ENCODE results near the gene EBF3.

EBF3 gene

DNA sequence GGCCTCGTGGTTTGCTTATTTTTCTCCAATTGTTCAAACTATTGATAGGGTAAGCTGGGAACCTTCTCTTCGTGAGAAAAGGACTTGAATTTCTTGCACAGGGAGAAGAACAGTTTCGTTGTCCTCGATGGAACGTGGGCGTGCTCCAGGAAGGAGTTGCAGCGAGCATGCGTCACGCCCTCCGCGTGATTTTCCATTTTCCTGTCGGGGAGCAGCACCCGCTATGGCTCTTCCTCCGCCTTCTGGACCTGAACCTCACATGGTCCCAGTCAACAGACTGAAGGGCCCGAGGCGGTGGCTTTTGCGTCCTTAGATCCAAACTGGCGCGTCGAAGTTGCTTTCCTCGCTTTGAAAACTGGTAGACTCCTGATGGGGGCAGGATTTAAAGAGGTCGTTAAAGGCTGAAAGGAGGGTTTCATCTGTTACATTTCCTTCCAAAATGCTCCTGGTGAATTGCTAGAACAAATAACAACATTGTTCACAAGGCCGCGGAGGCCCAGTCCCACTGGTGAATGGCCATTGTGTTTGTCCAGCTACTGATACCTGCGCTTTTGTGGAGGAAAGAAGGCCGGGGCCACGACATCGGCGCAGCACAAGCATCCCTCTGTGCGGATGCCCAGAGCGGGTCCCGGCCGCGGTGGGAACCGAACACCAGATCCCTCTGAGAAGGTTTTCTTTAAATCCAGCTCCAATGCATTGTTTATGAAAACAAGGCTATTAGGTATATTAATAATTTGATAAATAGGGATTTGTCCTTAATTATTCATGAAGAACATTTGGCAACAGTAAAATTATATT lies 75.9 kb downstream of the EBF3 start:
- no peak for DNase-seq

- DNase-seq: no peak
These were observed 76.6 kb downstream of the EBF3 start for GRCh38 chr10:129887381-129887905.

DNA sequence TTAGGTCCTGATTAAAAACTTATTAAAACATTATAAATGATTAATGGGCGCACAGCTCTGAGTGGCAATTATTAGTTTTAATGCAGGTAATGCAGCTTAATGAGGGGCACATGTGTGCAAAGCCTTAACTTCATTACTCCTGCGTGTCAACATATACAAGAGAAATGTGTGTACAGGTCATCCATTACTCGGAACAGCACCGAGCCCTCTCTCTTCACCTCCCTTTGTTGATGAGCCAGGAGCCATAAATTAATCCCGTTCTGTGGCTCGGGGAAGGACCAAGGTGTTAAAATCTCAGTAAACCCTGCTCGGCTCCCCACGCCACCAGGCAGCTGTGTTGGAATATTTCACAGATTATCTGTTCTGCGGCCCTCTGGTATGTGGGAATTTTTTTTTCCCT lies 77.8 kb downstream of the EBF3 start:
- no peak for DNase-seq

DNA sequence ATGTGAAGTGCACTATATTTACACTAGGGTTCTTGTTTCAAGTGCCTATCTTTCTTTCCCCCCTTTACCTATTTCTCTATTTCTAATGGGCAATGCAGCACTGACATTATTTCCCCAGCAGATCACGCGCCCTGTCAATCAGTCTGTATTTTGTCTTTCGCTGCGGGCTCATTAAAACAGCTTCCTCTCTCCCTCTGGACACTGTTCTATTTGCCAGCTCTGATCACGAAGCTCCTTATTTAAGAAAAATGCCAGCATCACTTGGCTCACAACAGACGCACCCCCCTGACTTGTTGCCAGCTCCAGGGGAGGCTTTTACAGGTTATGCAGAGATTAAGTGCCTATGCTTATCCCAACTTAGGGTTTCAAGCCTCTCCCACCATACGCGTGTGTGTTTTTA lies 78.5 kb downstream of the EBF3 start:
- DNase-seq: no peak

GRCh38 chr10:129884398-129885078 lies 79.5 kb downstream of the EBF3 start:
- DNase-seq: no peak

DNA sequence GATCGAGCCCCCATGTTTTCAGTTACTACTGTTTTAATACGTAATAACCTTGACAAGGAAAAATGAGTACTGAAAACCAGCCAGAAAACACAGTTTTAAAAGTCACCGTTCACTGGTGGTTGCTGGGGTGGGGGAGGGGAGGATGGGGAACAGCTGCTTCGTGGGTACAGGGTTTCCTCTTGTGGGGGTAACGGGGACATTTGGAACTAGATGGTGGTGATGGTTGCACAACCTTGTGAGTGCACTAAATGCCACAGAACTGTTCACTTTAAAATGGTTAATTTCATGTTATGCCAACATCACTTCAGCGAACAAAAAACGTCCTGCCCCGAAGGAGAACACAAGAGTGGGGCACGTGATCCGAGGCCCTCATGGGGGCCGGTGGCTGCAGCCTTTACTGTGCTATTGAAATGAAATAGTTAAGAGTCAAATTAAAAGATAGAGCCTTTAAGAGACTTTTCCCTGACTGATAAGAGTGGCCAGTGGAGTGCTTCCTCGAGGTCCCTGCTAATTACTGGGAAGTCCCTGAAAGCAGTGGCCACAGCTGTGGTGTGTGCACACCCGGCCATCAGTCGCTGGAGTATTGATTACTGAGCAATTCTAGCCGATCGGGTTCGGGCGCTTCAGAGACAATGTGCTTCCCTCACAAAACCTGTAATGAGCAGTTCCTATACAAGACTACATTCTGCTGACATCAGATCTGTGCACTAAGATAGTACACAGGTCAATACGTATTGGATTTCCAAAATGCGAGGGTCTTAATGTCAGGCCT lies 80.3 kb downstream of the EBF3 start:
- DNase-seq: no peak

DNA sequence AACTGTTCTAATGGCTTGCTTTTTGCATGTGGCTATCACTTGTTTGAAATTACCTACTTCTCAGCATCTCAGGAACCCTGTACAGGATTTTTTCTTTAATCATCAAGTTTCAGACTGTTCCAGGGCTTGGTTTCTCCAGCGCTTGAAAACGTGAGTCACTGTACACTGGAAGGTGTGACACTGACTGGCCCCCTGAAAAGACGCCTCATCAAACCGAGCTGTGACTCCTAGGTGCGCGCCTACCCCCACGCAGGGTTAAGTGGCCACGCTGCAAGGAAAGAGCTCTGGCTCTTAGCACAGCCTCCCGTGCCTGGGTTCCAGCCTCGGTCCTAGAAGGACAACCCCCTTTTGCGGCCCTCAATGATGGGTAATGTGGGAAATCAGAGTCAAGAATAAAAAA lies 81.0 kb downstream of the EBF3 start:
- DNase-seq: no peak

DNA sequence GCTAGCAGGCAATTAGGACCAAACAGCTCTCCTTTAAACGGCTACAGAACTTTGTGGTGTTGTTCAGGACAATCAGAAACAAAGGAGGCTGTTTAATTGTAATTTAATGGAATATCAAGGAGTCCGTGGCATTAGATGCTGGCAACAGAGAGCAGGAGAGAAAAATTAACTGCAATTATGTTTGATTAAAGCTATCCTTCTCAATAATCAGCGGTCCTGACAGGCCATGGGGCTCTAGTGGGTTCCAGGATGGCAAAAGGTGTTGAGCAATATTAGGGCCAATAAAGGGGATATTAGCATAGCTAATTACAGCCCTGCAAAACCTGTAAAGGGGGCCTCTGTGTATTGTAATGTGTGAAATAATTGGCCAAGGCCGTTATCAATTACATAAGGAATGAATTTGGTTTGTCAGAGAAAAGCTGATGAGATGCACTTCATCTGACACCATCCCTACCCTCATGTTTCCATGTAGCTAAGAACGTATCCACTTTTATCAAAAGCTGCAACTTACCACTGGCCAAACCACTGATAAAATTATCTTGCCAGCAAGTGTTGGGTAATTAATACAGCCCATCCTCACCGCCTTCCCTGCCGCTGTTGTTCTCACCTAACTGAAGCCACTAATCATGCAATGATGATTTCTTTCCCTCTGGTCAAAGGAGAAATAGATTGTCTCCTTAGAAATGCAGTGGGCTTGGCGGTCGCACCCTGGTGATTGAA lies 81.6 kb downstream of the EBF3 start:
- DNase-seq: no peak

- DNase-seq: no peak
These were observed 82.4 kb downstream of the EBF3 start for GRCh38 chr10:129881641-129882040.

DNA sequence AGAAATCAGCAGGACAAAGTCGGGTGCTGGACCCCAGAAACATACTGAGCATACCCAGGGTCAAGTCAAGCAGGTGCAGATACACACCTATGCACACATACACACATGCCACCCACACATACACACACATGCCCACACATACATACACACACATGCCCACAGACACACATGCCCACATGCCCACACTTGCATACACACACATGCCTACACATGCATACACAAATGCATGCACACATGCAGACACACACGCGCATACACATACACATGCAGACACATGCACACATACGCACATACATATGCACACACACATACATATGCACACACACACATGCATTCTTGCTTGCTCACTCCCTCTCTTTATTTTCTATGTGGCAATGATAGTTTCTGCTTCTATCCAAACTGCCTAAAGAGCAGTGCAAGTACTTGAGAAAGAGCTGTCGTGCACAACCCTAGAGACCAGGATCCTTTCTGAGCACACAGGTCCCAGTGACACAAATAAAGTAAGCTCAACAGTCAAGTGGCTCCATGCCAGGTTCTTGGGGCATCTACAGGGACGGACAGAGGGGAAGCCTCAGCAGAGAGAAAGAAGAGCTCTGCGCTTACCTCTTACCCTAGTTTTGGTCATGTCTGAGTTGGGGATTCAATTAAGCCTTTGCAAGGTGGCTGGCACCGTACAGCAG lies 83.7 kb downstream of the EBF3 start:
- DNase-seq: no peak

GRCh38 chr10:129879655-129880054 lies 84.4 kb downstream of the EBF3 start:
- DNase-seq: no peak

DNA sequence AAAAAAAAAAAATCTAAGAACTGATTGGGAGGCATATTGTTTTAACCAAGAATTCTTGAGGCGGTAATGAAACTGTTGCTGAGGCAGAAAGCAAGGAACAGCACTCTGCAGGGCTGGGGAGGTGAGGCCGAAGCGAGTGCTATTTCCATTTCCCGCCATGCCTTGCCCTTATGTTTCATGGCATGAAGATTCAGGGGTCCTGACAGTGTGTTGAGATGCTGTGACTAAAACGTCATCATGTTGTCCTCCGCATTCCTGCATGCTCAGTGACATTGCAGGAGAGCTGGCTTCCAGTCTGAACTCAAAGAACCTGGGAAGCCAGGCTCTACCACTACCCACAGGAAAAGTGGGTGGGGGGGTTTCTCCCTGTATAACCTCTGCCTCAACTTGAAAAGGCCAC lies 85.2 kb downstream of the EBF3 start:
- DNase-seq: no peak

- no peak for DNase-seq
These were observed 86.2 kb downstream of the EBF3 start for GRCh38 chr10:129877773-129878371.

- DNase-seq: no peak
These were observed 87.2 kb downstream of the EBF3 start for GRCh38 chr10:129876838-129877237.

DNA sequence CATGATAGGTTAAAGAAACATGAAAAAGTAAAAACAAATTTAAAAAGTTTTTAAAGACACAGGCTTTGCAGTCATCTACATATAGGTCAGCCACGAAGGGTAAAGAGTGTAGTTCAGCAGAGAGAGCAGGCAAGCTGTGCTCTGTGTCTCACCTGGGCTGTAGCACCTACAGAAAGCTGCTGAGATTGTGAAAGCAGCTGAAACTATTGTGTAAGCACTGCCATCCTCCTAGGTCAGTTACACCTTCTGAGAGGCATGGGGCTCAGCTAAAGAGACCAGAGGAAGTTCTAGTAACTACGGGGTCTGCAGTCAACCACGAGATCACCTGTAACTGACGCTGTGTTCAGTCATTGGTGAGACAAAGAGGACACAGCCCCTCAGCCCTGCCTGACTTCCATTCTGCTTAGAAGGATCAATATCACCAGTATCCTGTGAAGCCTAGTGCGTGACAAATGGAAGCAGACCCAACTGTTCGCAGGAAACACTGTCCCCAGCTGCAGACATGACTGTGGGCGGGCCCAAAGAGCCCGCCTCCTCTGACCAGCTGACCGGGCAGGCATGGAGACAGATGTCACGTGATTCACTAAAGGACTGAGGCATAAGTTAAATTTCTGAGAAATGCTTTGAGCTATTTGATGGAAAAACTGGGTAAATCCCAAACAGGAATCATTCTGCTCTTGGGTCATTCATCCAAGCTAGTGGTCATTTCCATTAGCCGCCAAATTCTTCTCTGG lies 87.9 kb downstream of the EBF3 start:
- DNase-seq: no peak

DNA sequence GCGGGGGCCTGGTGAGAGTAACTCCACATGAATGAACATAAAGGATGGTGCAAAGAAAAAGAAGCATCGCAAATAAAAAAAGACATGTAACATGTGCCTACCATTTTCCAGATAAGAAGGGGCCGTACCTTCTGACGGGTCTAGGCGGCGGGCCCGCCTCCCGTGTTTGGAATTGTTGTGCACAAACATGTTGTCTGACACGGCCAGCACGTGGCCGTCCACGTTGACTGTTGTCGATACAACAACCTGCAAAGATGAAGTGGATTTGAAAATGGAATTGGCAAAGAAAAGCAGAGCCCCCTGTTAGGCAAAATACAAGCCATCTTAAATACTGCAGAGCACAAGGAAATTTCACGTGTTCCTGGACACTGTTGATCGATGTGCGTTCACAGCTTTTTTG lies 90.7 kb downstream of the EBF3 start:
- no peak for DNase-seq

GRCh38 chr10:129871966-129872365 lies 92.1 kb downstream of the EBF3 start:
- DNase-seq: no peak

DNA sequence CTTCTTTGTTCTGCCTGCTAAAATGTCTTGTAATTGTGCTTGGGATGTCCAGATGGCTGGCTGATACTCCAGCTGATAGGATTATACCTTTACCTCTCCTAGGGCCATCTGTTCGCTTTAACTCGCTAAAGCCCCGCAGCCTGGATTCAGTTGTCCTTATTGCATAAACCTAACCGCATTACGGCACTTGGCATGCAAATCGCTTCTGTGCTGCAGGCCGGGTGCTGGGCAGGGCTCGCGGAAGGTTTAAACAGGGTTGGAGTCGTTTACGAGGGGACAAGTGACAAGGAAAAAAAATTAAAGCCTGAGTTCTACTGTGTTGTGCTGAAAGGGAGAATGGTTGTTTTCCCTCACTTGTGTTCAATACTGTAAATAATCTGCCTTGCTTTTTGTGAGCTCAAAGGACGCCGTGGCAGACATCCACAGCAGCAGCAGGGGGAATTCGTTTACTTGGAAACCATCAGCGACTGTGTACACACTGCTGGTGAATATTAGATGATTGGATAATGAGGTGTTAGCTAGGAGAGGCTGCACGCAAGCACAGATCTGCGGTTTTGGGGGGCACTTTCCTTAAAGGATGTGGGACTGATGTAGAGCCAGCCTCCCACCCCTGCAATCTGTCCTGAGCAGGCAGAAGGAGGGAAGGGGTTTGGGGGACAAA lies 93.0 kb downstream of the EBF3 start:
- peak; percentile 83 for DNase-seq

- DNase-seq: no peak
These were observed 93.7 kb downstream of the EBF3 start for GRCh38 chr10:129870474-129870757.

GRCh38 chr10:129869596-129870473 lies 94.2 kb downstream of the EBF3 start:
- peak; percentile 64 for DNase-seq
